Measurements from ENCODE around the gene BRF1.
"Not testable (repeated sequence)": the region's sequence is repeated elsewhere in the genome, so short reads cannot be mapped to it uniquely, and the experiment has no call there.

The BRF1 gene

DNA sequence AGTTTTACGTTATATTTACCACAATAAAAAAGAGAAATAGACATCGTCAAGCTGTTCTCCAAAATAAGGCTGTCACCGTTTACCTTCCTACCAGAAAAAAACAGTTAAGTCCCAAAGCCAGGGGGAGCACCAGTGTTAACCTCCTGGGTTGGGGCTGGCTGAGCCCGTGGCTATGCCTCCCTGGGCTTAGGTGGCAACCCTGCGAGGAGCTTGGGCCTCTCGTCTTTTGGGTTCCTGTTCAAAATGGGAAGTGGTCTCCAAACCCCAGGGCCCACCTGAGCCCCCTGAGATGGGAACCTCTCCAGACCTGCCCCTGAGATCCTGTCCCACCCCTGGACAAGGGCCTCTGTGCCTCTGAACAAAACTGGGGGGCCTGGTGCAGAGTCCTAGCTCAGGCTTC lies 36.6 kb upstream of the BRF1 start:
- Mint-ChIP-seq H3K9me3 (no peaks in the 10 kb centered on the region), H3K4me1 (peaks cover 43% of the 10 kb centered on the region), H3K27me3 (ENCODE audit: low read depth) (peaks cover 3% of the 10 kb centered on the region), H3K4me3 (no peak overlapping the region), H3K36me3 (ENCODE audit: low read depth) (peaks cover 5% of the 10 kb centered on the region), H3K27ac (no peak overlapping the region)
- TF ChIP-seq, protein P1, sequence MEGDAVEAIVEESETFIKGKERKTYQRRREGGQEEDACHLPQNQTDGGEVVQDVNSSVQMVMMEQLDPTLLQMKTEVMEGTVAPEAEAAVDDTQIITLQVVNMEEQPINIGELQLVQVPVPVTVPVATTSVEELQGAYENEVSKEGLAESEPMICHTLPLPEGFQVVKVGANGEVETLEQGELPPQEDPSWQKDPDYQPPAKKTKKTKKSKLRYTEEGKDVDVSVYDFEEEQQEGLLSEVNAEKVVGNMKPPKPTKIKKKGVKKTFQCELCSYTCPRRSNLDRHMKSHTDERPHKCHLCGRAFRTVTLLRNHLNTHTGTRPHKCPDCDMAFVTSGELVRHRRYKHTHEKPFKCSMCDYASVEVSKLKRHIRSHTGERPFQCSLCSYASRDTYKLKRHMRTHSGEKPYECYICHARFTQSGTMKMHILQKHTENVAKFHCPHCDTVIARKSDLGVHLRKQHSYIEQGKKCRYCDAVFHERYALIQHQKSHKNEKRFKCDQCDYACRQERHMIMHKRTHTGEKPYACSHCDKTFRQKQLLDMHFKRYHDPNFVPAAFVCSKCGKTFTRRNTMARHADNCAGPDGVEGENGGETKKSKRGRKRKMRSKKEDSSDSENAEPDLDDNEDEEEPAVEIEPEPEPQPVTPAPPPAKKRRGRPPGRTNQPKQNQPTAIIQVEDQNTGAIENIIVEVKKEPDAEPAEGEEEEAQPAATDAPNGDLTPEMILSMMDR (IDR thresholded peaks at IDR 0.05; ENCODE audit: unreplicated experiment in 3 of 3), result no peak

DNA sequence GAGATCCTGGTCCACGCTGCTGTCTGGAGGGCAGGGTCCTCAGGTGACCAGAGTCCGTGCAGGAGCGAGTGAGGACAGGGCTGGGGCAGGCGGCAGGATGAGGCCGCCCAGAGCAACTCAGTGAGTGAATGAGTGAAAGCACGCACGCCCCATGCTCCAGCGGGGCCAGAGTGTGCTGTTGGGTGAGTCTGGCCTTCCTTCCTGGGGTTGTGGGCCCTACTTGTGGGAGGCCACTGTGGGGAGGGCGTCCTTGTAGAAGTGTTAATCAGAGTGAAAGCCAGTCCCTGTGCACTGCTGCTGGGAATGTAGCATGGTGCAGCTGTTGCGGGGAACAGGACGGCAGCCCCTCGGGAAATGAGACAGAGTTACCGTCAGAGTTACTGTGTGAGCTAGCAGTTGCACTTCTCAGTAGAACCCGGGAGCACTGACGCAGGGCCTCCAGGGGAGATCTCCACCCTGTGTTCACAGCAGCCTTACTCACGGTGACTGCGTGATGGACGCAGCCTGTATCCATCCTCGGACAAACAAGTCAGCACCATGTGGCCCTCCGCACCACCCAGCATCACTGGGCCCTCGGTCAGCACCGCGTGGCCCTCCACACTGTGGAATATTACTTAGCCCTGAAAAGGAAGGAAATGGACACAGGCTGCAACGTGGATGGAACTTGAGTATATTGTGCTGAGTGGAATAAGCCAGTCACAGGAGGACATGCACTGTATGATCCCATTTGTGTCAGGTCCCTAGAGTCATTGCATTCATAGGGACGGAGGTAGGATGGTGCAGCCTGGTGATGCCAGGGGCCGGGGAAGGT lies 35.9 kb upstream of the BRF1 start:
- TF ChIP-seq, protein P1 (IDR thresholded peaks at IDR 0.05; ENCODE audit: unreplicated experiment in 3 of 3), result no peak
- Mint-ChIP-seq H3K9me3 (peaks cover 3% of the 10 kb centered on the region), H3K4me3 (peak overlapping the region in 1 of 3 experiments; percentile 64), H3K4me1 (peaks cover 45% of the 10 kb centered on the region), H3K36me3 (ENCODE audit: low read depth) (peaks cover 8% of the 10 kb centered on the region), H3K27me3 (ENCODE audit: low read depth) (peaks cover 3% of the 10 kb centered on the region), H3K27ac (peak overlapping the region; percentile 33 to 64 (median 54))

DNA sequence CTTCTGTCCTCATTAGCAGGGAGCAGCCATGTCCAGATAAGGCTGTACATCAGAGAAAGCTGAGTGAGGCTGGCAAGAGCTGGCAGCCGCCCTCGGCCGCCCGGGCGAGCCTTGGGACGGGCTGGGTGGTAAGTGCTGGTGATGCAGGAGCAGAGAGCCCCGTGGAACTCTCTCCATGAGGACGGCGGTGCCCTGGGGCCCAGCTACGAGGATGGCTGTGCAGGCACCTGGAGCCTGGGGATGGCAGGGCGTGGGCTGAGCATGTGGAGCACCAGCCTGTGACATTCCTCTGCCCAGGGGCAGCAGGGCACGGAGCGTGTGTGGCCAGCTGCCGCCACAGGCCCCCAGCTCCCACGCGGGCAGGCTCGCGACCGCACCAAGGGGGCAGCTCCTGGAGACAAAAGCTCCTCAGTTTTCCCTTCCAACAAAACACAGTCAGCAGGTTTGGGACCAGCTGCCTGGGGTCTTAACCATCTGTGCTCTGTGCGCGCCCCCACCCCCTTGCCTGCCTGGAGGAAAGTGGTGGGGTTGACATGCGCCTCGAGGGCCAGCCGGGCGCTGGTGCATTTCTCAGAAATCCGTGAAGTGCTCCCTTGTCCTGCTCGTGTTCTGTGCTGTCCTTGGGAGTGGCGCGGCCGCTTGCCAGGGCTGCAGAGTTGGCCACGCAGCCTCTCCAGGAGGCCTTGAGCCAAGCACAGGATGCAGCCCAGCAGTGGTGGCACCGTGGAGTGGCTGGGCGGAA lies 35.1 kb upstream of the BRF1 start:
- H3K36me3 Mint-ChIP-seq (ENCODE audit: low read depth), result peaks cover 8% of the 10 kb centered on the region
- no peaks in the 10 kb centered on the region for H3K27me3 Mint-ChIP-seq (ENCODE audit: low read depth)
- peaks cover 40% of the 10 kb centered on the region for H3K4me1 Mint-ChIP-seq
- TF ChIP-seq, protein P1 (IDR thresholded peaks at IDR 0.05; ENCODE audit: unreplicated experiment in 3 of 3), result no peak
- H3K9me3 Mint-ChIP-seq, result peaks cover 4% of the 10 kb centered on the region
- H3K4me3 Mint-ChIP-seq, result peak overlapping the region in 1 of 3 experiments; percentile 64
- H3K27ac Mint-ChIP-seq, result peak overlapping the region; percentile 33 to 64 (median 54)

DNA sequence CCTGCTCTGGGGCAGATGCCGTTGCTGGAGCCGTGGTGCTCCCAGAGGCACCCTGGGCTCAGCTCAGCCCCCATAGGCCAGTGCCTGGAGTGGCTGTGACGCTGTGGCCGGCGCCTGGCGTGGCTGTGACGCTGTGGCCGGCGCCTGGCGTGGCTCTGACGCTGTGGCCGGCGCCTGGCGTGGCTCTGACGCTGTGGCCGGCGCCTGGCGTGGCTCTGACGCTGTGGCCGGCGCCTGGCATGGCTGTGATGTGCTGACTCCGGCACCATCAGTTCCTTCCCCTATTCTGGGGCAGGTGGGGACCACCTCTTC lies 34.4 kb upstream of the BRF1 start:
- not testable (repeated sequence) for H3K36me3 Mint-ChIP-seq (ENCODE audit: low read depth); H3K27ac Mint-ChIP-seq; H3K4me3 Mint-ChIP-seq; H3K27me3 Mint-ChIP-seq (ENCODE audit: low read depth); H3K9me3 Mint-ChIP-seq
- H3K4me1 Mint-ChIP-seq, result peaks cover 36% of the 10 kb centered on the region

DNA sequence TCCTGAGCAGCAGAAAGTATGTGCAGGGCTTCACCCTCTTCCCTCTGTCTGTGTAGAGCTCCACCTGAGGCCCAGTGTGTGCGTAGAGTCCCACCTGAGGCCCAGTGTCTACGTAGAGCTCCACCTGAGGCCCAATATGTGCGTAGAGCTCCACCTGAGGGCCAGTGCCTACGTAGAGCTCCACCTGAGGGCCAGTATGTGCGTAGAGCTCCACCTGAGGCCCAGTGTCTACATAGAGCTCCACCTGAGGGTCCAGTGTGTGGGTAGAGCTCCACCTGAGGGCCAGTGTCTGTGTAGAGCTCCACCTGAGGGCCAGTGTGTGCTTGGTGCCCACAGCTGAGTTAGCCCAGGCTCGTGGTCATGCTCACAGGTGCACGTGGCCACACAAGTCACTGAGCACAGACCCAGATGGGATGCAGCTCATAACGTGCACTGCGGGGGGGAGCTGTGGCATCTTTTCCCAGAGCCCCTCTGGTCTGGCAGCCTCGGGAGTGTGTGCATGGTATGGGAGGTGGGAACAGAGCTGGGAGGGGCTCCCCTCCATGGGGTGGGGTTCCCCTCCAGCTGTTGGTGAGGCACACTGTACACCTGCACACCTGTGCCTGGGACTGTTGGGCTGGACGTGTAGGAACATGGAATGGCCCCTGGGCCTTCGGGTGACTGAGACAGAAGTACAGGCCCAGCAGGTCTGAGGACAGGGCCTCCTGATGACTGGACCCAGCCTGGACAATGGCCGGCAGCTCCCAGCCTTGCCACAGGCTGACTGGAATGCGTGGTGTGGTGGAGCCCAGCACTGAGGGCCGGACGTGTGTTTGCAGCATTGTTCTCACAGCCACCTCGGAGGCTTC lies 33.8 kb upstream of the BRF1 start:
- Mint-ChIP-seq H3K27ac (no peak overlapping the region), H3K4me3 (no peak overlapping the region), H3K4me1 (peaks cover 32% of the 10 kb centered on the region), H3K27me3 (ENCODE audit: low read depth) (no peaks in the 10 kb centered on the region), H3K9me3 (peaks cover 4% of the 10 kb centered on the region), H3K36me3 (ENCODE audit: low read depth) (peaks cover 8% of the 10 kb centered on the region)
- TF ChIP-seq, protein P1 (IDR thresholded peaks at IDR 0.05; ENCODE audit: unreplicated experiment in 3 of 3), result no peak
